ENCODE data around the gene PSAP. TPM values are rescaled to one million over a fixed set of nuclear protein-coding genes. Genes with fewer than 3 reads are reported as not detected.

Gene PSAP
- total RNA-seq, 1 experiment from 2014 or later = 397 TPM

GRCh38 chr10:71828702-71829101 lies 22.3 kb downstream of the PSAP start:
- TF ChIP-seq, protein P1, sequence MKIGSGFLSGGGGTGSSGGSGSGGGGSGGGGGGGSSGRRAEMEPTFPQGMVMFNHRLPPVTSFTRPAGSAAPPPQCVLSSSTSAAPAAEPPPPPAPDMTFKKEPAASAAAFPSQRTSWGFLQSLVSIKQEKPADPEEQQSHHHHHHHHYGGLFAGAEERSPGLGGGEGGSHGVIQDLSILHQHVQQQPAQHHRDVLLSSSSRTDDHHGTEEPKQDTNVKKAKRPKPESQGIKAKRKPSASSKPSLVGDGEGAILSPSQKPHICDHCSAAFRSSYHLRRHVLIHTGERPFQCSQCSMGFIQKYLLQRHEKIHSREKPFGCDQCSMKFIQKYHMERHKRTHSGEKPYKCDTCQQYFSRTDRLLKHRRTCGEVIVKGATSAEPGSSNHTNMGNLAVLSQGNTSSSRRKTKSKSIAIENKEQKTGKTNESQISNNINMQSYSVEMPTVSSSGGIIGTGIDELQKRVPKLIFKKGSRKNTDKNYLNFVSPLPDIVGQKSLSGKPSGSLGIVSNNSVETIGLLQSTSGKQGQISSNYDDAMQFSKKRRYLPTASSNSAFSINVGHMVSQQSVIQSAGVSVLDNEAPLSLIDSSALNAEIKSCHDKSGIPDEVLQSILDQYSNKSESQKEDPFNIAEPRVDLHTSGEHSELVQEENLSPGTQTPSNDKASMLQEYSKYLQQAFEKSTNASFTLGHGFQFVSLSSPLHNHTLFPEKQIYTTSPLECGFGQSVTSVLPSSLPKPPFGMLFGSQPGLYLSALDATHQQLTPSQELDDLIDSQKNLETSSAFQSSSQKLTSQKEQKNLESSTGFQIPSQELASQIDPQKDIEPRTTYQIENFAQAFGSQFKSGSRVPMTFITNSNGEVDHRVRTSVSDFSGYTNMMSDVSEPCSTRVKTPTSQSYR (CRISPR knock-in tag; IDR thresholded peaks at IDR 0.05) = no peak
- TF ChIP-seq, protein P2, sequence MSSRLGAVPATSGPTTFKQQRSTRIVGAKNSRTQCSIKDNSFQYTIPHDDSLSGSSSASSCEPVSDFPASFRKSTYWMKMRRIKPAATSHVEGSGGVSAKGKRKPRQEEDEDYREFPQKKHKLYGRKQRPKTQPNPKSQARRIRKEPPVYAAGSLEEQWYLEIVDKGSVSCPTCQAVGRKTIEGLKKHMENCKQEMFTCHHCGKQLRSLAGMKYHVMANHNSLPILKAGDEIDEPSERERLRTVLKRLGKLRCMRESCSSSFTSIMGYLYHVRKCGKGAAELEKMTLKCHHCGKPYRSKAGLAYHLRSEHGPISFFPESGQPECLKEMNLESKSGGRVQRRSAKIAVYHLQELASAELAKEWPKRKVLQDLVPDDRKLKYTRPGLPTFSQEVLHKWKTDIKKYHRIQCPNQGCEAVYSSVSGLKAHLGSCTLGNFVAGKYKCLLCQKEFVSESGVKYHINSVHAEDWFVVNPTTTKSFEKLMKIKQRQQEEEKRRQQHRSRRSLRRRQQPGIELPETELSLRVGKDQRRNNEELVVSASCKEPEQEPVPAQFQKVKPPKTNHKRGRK (CRISPR knock-in tag; IDR thresholded peaks at IDR 0.05; ENCODE audit: borderline replicate concordance) = no peak
- TF ChIP-seq, protein P3, sequence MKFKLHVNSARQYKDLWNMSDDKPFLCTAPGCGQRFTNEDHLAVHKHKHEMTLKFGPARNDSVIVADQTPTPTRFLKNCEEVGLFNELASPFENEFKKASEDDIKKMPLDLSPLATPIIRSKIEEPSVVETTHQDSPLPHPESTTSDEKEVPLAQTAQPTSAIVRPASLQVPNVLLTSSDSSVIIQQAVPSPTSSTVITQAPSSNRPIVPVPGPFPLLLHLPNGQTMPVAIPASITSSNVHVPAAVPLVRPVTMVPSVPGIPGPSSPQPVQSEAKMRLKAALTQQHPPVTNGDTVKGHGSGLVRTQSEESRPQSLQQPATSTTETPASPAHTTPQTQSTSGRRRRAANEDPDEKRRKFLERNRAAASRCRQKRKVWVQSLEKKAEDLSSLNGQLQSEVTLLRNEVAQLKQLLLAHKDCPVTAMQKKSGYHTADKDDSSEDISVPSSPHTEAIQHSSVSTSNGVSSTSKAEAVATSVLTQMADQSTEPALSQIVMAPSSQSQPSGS (CRISPR knock-in tag; IDR thresholded peaks at IDR 0.05; ENCODE audit: borderline replicate concordance, low read depth) = no peak
- TF ChIP-seq SMAD3 (CRISPR knock-in tag; IDR thresholded peaks at IDR 0.05; ENCODE audit: borderline replicate concordance) = no peak
- Mint-ChIP-seq H3K4me1 (peaks cover 24% of the 10 kb centered on the region), H3K9me3 (no peaks in the 10 kb centered on the region), H3K4me3 (no peak overlapping the region), H3K27me3 (ENCODE audit: low read depth) (no peaks in the 10 kb centered on the region), H3K36me3 (peaks cover 71% of the 10 kb centered on the region), H3K27ac (no peak overlapping the region)
- no peak for ATAC-seq
- CTCF ChIA-PET = interaction anchor here (1.0 kb wide), 1 partner anchor 67 kb away, joined by 4 read pairs; no protein-coding TSS in a partner anchor
- POLR2A ChIA-PET = no interaction called here
- no peak for DNase-seq (ENCODE audit: low spot score)

DNA sequence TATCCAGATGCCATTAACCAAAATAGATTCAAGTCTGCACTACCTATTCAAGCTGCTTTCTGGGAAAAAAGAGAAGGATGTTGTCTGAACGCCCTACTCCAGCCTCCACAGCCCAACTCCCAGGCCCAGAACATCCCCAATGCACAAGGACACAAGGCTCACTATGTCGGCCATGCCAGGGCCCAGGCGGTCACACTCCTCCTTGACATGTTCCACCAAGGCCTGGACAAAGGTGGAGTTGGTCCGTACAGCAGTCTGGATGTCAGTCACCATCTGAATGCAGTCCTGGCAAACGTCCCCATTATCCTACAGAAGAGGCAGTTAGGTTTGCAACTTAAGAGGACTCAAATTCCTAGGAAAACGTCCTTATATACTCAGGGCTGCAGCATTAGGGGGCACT lies 23.2 kb downstream of the PSAP start:
- POLR2A ChIA-PET = no interaction called here
- no peak overlapping the region for H3K4me3 Mint-ChIP-seq

DNA sequence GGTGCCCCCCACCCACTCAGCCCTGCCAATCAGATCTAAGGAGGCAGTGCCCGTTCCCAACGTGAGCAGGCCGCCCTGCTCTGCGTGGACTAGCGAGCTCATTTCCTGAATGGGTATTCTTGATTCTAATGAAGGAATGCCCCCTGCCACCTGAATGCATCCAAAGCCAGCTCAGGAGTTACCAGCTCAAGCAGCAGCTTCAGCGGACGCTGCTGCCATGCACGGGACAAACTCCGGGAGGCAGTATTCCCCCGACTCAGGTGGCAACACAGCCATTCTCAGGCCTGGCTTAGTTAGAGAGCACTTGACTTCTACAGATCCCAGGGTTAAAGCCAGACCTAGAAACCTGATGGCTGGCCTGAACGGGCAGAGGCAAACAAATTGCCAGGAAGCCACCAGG lies 25.8 kb downstream of the PSAP start:
- peaks cover 29% of the 10 kb centered on the region for H3K4me1 Mint-ChIP-seq
- no peaks in the 10 kb centered on the region for H3K27me3 Mint-ChIP-seq (ENCODE audit: low read depth)
- H3K9me3 Mint-ChIP-seq = no peaks in the 10 kb centered on the region
- CTCF ChIA-PET = interaction anchor here (0.6 to 4.2 kb wide), 7 partner anchors 10 to 71 kb away, joined by 3 to 28 read pairs (median 4); no protein-coding TSS in a partner anchor
- POLR2A ChIA-PET = no interaction called here
- ATAC-seq = no peak
- DNase-seq (ENCODE audit: low spot score) = no peak
- H3K36me3 Mint-ChIP-seq = peaks cover 74% of the 10 kb centered on the region
- peak overlapping the region; percentile 22; the same call in 1 of the 2 replicates for H3K27ac Mint-ChIP-seq
- H3K4me3 Mint-ChIP-seq = no peak overlapping the region
- no peak for TF ChIP-seq ZBTB21 (CRISPR knock-in tag; IDR thresholded peaks at IDR 0.05; ENCODE audit: borderline replicate concordance)
- TF ChIP-seq MXD4 (CRISPR knock-in tag; IDR thresholded peaks at IDR 0.05; ENCODE audit: borderline replicate concordance) = no peak
- no peak for TF ChIP-seq SP1 (CRISPR knock-in tag; conservative IDR thresholded peaks at IDR 0.05)
- no peak for TF ChIP-seq TEAD4 (CRISPR knock-in tag; IDR thresholded peaks at IDR 0.05)
- no peak for TF ChIP-seq E2F1 (CRISPR knock-in tag; IDR thresholded peaks at IDR 0.05)
- no peak for TF ChIP-seq NR2C2 (CRISPR knock-in tag; IDR thresholded peaks at IDR 0.05)
- no peak for TF ChIP-seq ZNF219 (CRISPR knock-in tag; IDR thresholded peaks at IDR 0.05; ENCODE audit: borderline replicate concordance)
- no peak for TF ChIP-seq GTF2I (CRISPR knock-in tag; conservative IDR thresholded peaks at IDR 0.05)
- TF ChIP-seq, protein P4, sequence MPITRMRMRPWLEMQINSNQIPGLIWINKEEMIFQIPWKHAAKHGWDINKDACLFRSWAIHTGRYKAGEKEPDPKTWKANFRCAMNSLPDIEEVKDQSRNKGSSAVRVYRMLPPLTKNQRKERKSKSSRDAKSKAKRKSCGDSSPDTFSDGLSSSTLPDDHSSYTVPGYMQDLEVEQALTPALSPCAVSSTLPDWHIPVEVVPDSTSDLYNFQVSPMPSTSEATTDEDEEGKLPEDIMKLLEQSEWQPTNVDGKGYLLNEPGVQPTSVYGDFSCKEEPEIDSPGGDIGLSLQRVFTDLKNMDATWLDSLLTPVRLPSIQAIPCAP (CRISPR knock-in tag; IDR thresholded peaks at IDR 0.05) = no peak
- TF ChIP-seq, protein P5, sequence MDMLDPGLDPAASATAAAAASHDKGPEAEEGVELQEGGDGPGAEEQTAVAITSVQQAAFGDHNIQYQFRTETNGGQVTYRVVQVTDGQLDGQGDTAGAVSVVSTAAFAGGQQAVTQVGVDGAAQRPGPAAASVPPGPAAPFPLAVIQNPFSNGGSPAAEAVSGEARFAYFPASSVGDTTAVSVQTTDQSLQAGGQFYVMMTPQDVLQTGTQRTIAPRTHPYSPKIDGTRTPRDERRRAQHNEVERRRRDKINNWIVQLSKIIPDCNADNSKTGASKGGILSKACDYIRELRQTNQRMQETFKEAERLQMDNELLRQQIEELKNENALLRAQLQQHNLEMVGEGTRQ (CRISPR knock-in tag; IDR thresholded peaks at IDR 0.05) = no peak
- TF ChIP-seq ZNF138 (CRISPR knock-in tag; conservative IDR thresholded peaks at IDR 0.05) = no peak
- TF ChIP-seq, protein P2 (CRISPR knock-in tag; IDR thresholded peaks at IDR 0.05; ENCODE audit: borderline replicate concordance) = no peak
- TF ChIP-seq FOXK1 (CRISPR knock-in tag; IDR thresholded peaks at IDR 0.05) = no peak
- no peak for TF ChIP-seq FOXP1 (CRISPR knock-in tag; IDR thresholded peaks at IDR 0.05; ENCODE audit: borderline replicate concordance)
- TF ChIP-seq JUN (CRISPR knock-in tag; IDR thresholded peaks at IDR 0.05) = no peak

More for the DNA sequence above, 23.2 kb downstream of the PSAP start:
- ATAC-seq (no peak), DNase-seq (ENCODE audit: low spot score) (no peak)
- Mint-ChIP-seq H3K36me3 (peaks cover 72% of the 10 kb centered on the region), H3K27ac (no peak overlapping the region), H3K9me3 (no peaks in the 10 kb centered on the region), H3K27me3 (ENCODE audit: low read depth) (no peaks in the 10 kb centered on the region), H3K4me1 (peaks cover 29% of the 10 kb centered on the region)
- TF ChIP-seq MLX (CRISPR knock-in tag; IDR thresholded peaks at IDR 0.05) (no peak), GABPB1 (CRISPR knock-in tag; IDR thresholded peaks at IDR 0.05) (no peak), NR2C2 (CRISPR knock-in tag; IDR thresholded peaks at IDR 0.05) (no peak)
- CTCF ChIA-PET = interaction anchor here (1.4 to 4.2 kb wide), 2 partner anchors 8 to 69 kb away, joined by 4 to 28 read pairs; no protein-coding TSS in a partner anchor
